Lung (tissue), 12 donors: Measurements from ENCODE around the gene EIF1. TPM values are rescaled to one million over a fixed set of nuclear protein-coding genes. Genes with fewer than 3 reads are reported as not detected.
A peak's percentile ranks its signal among the peaks of the same experiment; 100 is the strongest.
"Not testable (repeated sequence)": the region's sequence is repeated elsewhere in the genome, so short reads cannot be mapped to it uniquely, and the experiment has no call there.

Experiments used
- ATAC-seq: fragments of 200-7000 bp; cut with Tn5 transposase; one replicate; pipeline ENCODE4 v1.9.1; 2020; ENCODE audit warnings: moderate number of reproducible peaks; ENCODE audit not compliant: insufficient read depth, low FRiP score
- DNase-seq, 3 donors: peaks; one replicate each; pipeline ENCODE4 v3.0.0-alpha.2; 2013 to 2017
- H3K27ac ChIP-seq, 2 donors: one replicate each; pipeline ENCODE4 v1.5.1; 2013; ENCODE audit warnings: mild to moderate bottlenecking in 2 of 2, moderate library complexity in 2 of 2, control low read depth in 1 of 2, inconsistent platforms in 1 of 2, low read depth in 1 of 2, low read length in 1 of 2
- H3K27me3 ChIP-seq, 3 donors: one replicate each; pipeline ENCODE4 v1.5.1; 2013; ENCODE audit warnings: low read length in 2 of 3; ENCODE audit not compliant: control insufficient read depth in 3 of 3, insufficient read depth in 3 of 3
- H3K36me3 ChIP-seq, 4 donors: one replicate each; pipeline ENCODE4 v1.5.1; 2013; ENCODE audit warnings: low read length in 4 of 4, mild to moderate bottlenecking in 1 of 4, moderate library complexity in 1 of 4; ENCODE audit not compliant: control insufficient read depth in 4 of 4, insufficient read depth in 4 of 4
- H3K4me1 ChIP-seq, 5 donors: one replicate each; pipeline ENCODE4 v1.5.1; 2013; ENCODE audit warnings: low read length in 5 of 5, mild to moderate bottlenecking in 2 of 5, moderate library complexity in 1 of 5; ENCODE audit not compliant: control insufficient read depth in 5 of 5, insufficient read depth in 5 of 5
- H3K4me3 ChIP-seq: one replicate; pipeline ENCODE4 v1.5.1; 2013; ENCODE audit warnings: mild to moderate bottlenecking, control low read depth, moderate library complexity
- H3K9ac ChIP-seq, 2 donors: one replicate each; pipeline ENCODE4 v1.5.1; 2013; ENCODE audit warnings: low read length in 2 of 2, control low read depth in 1 of 2; ENCODE audit not compliant: insufficient read depth in 1 of 2
- H3K9me3 ChIP-seq, 4 donors: one replicate each; pipeline ENCODE4 v1.5.1; 2013; ENCODE audit warnings: low read length in 3 of 4, mild to moderate bottlenecking in 1 of 4, moderate library complexity in 1 of 4; ENCODE audit not compliant: control insufficient read depth in 4 of 4, insufficient read depth in 3 of 4
- CTCF ChIP-seq: IDR thresholded peaks from 2 replicates; pipeline ENCODE4 v1.5.1; 2012; ENCODE audit warnings: mild to moderate bottlenecking; ENCODE audit errors: control extremely low read depth, extremely low read depth
- WGBS, 2 donors: extraction: QIAGEN DNeasy Blood & Tissue Kit; methylation state at CpG; one replicate each; pipeline ENCODE4 v1.1.7; 2013; 5-methylcytosine and 5-hydroxymethylcytosine counted together
- polyA plus RNA-seq, 2 donors: library from polyadenylated mRNA; stranded (reverse); fragments of 200-250 nt; gene quantifications; one replicate each; pipeline ENCODE4 v1.2.1, GENCODE V29; 2013
- total RNA-seq, 2 donors: library from RNA; depleted of rRNA in 1 of 2; stranded (reverse); fragments of >200 nt in 1 of 2; gene quantifications; one replicate each; pipeline ENCODE4 v1.2.1, GENCODE V29; 2014 to 2021
- donor health status: control.
- donor health status: control.
- donor health status: Bipolar disorder and iron deficiency.
- donor health status: healthy.
- donor health status: DM: yes; HTN: yes; CAD: no.

Gene EIF1
- total and polyA plus RNA-seq, 4 donors, result 381 to 872 (median 676) TPM

GRCh38 chr17:41672153-41672552, 16.5 kb upstream of the EIF1 start:
- no peak overlapping the region for H3K9ac ChIP-seq
- H3K9me3 ChIP-seq, result no peaks in the 10 kb centered on the region
- ATAC-seq (no peak), DNase-seq (no peak)
- WGBS, 2 donors, result 91 to 94% methylated on average over 7 of the region's 7 CpGs
- no peak overlapping the region for H3K27ac ChIP-seq
- peaks cover 0 to 3% (median 0%) of the 10 kb centered on the region in 3 donors for H3K27me3 ChIP-seq
- H3K4me3 ChIP-seq, result no peak overlapping the region
- no peaks in the 10 kb centered on the region for H3K36me3 ChIP-seq
- no peak for TF ChIP-seq CTCF
- peaks cover 0 to 15% (median 0%) of the 10 kb centered on the region in 5 donors for H3K4me1 ChIP-seq

- not testable (repeated sequence) for H3K9ac ChIP-seq, ATAC-seq, H3K36me3 ChIP-seq, H3K4me3 ChIP-seq, H3K27ac ChIP-seq, H3K9me3 ChIP-seq, DNase-seq, H3K27me3 ChIP-seq
- peaks cover 0 to 14% (median 0%) of the 10 kb centered on the region in 5 donors for H3K4me1 ChIP-seq
- WGBS, 2 donors, result 74 to 84% methylated on average over 7 of the region's 7 CpGs
These were observed 13.3 kb upstream of the EIF1 start for GRCh38 chr17:41675157-41676057.

GRCh38 chr17:41676058-41676419, 12.6 kb upstream of the EIF1 start:
- H3K9ac ChIP-seq, result no peak overlapping the region
- H3K27me3 ChIP-seq, result no peaks in the 10 kb centered on the region
- peaks cover 0 to 14% (median 0%) of the 10 kb centered on the region in 5 donors for H3K4me1 ChIP-seq
- no peaks in the 10 kb centered on the region for H3K9me3 ChIP-seq
- DNase-seq (no peak), ATAC-seq (no peak)
- WGBS, 2 donors, result 68 to 83% methylated on average over 3 of the region's 3 CpGs
- H3K36me3 ChIP-seq, result no peaks in the 10 kb centered on the region
- no peak overlapping the region for H3K27ac ChIP-seq
- TF ChIP-seq CTCF, result no peak
- no peak overlapping the region for H3K4me3 ChIP-seq

- peaks cover 0 to 14% (median 0%) of the 10 kb centered on the region in 5 donors for H3K4me1 ChIP-seq
- peak overlapping the region; percentile 3 for H3K4me3 ChIP-seq
- H3K9ac ChIP-seq, result no peak overlapping the region
- H3K9me3 ChIP-seq, result no peaks in the 10 kb centered on the region
- WGBS, 2 donors, result 57 to 72% methylated on average over 2 of the region's 2 CpGs
- no peaks in the 10 kb centered on the region for H3K27me3 ChIP-seq
- peak overlapping the region; percentile 63 to 93 for H3K27ac ChIP-seq
- H3K36me3 ChIP-seq, result no peaks in the 10 kb centered on the region
- DNase-seq, result no peak
- peak; percentile 32 for ATAC-seq
- no peak for TF ChIP-seq CTCF
These were observed 10.2 kb upstream of the EIF1 start for GRCh38 chr17:41678411-41678906.
